Kidney (tissue), 14 donors: Measurements from ENCODE around the gene TLR2. TPM values are rescaled to one million over a fixed set of nuclear protein-coding genes. Genes with fewer than 3 reads are reported as not detected.

Experiments
- DNase-seq, 5 donors: peaks; one replicate each; pipeline ENCODE4 v3.0.0-alpha.2; 2013 to 2020
- FAIRE-seq: peaks from 2 replicates; lab custom pipeline; 2012; peaks lifted over from hg19 to GRCh38; lab: Jason Lieb, UNC
- H3K27ac ChIP-seq, 2 donors: one replicate each; pipeline ENCODE4 v1.7.0; 2013; ENCODE audit warnings: low read depth in 2 of 2, low read length in 2 of 2, inconsistent platforms in 1 of 2
- H3K27me3 ChIP-seq: one replicate; pipeline ENCODE4 v1.7.1; 2013; ENCODE audit warnings: low read length, inconsistent platforms; ENCODE audit not compliant: control insufficient read depth, insufficient read depth
- H3K36me3 ChIP-seq, 3 donors: one replicate each; pipeline versions ENCODE4 v1.7.0 to v1.7.1; 2013; ENCODE audit warnings: low read length in 3 of 3, control low read depth in 1 of 3, inconsistent platforms in 1 of 3; ENCODE audit not compliant: insufficient read depth in 3 of 3, control insufficient read depth in 2 of 3
- H3K4me1 ChIP-seq, 3 donors: one replicate each; pipeline versions ENCODE4 v1.7.0 to v1.7.1; 2013; ENCODE audit warnings: low read length in 3 of 3, inconsistent platforms in 1 of 3, low read depth in 1 of 3; ENCODE audit not compliant: control insufficient read depth in 2 of 3, insufficient read depth in 2 of 3
- H3K4me3 ChIP-seq, 3 donors: one replicate each; pipeline versions ENCODE4 v1.7.0 to v1.8.1; 2013; ENCODE audit warnings: low read length in 3 of 3, control low read depth in 1 of 3, inconsistent platforms in 1 of 3
- H3K9ac ChIP-seq, 3 donors: one replicate each; pipeline versions ENCODE4 v1.7.0 to v1.7.1; 2013; ENCODE audit warnings: low read length in 3 of 3, control low read depth in 1 of 3, inconsistent platforms in 1 of 3
- H3K9me3 ChIP-seq, 3 donors: one replicate each; pipeline versions ENCODE4 v1.7.0 to v1.7.1; 2013; ENCODE audit warnings: low read length in 3 of 3, control low read depth in 1 of 3, inconsistent platforms in 1 of 3; ENCODE audit not compliant: control insufficient read depth in 2 of 3, insufficient read depth in 1 of 3
- CTCF ChIP-seq: IDR thresholded peaks from 3 replicates; pipeline ENCODE4 v1.5.1; 2012; ENCODE audit warnings: mild to moderate bottlenecking, moderate library complexity, borderline replicate concordance; ENCODE audit not compliant: insufficient read depth; ENCODE audit errors: extremely low read depth
- intact Hi-C: fragments of 100-400 bp; cut with DNase I; formaldehyde crosslinking; loops from one replicate; pipeline ENCODE4 v1.11.1; 2022
- polyA plus RNA-seq: library from polyadenylated mRNA; stranded (reverse); fragments of 350-450 nt; fragmentation: Illumina TruSeq; extraction: RNeasy Lipid Tissue Mini Kit (QIAGEN cat#74804); gene quantifications from one replicate; pipeline ENCODE4 v1.2.3, GENCODE V29; 2014; ENCODE audit warnings: low read depth, low replicate concordance; ENCODE audit not compliant: insufficient read depth
- total RNA-seq: library from RNA; stranded (reverse); fragmentation: NEBNext Ultra II Directional; extraction: Animal tissue kit (Norgen Biotek cat#: 25700); gene quantifications from one replicate; pipeline ENCODE4 v1.2.1, GENCODE V29; 2021
- donor health status: control.
- donor health status: control.
- donor health status: control.
- donor health status: control.
- donor health status: control.
- donor health status: DM: yes; HTN: yes; CAD: no.
- donor health status: Normal renal cell carcinoma (clear cell type).

TLR2 gene
- total and polyA plus RNA-seq, 2 donors from 2014 or later = 8.0 to 59.5 TPM

GRCh38 chr4:153735906-153736461, 51.9 kb downstream of the TLR2 start:
- peaks cover 0 to 2% (median 0%) of the 10 kb centered on the region in 3 donors for H3K36me3 ChIP-seq
- no peak for TF ChIP-seq CTCF
- intact Hi-C loops = no loop called here
- H3K9me3 ChIP-seq = peaks cover 0 to 3% (median under 1%) of the 10 kb centered on the region in 3 donors
- H3K27ac ChIP-seq = no peak overlapping the region
- H3K4me3 ChIP-seq = no peak overlapping the region
- H3K4me1 ChIP-seq = no peaks in the 10 kb centered on the region
- FAIRE-seq (no peak), DNase-seq (no peak)
- H3K27me3 ChIP-seq = no peaks in the 10 kb centered on the region
- no peak overlapping the region for H3K9ac ChIP-seq

DNA sequence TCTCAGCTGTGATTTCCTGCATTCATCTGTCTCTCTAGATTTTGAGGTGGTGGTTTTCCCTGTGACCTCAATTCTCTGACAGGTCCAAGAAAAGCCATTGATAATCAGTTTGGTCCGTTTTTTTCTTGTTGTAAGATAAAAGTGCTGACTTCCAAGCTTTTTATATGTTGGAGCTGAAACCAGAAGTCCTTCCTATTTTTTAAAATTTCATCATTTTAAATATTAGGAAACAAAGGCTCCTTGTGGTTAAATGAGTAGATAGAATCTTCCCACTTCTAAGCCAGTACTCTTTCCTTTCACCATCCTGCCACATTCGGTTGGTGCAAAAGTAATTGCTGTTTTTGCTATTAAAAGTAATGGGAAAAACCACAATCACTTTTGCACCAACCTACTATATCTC, 57.5 kb downstream of the TLR2 start:
- FAIRE-seq = no peak
- H3K36me3 ChIP-seq = peaks cover 0 to 2% (median 0%) of the 10 kb centered on the region in 3 donors
- no peaks in the 10 kb centered on the region for H3K27me3 ChIP-seq
- H3K4me3 ChIP-seq = no peak overlapping the region
- no peak overlapping the region for H3K9ac ChIP-seq
- DNase-seq = no peak
- no peaks in the 10 kb centered on the region for H3K4me1 ChIP-seq
- no peak for TF ChIP-seq CTCF
- H3K27ac ChIP-seq = no peak overlapping the region
- peaks cover 0 to 5% (median 2%) of the 10 kb centered on the region in 3 donors for H3K9me3 ChIP-seq
- intact Hi-C loops = no loop called here

DNA sequence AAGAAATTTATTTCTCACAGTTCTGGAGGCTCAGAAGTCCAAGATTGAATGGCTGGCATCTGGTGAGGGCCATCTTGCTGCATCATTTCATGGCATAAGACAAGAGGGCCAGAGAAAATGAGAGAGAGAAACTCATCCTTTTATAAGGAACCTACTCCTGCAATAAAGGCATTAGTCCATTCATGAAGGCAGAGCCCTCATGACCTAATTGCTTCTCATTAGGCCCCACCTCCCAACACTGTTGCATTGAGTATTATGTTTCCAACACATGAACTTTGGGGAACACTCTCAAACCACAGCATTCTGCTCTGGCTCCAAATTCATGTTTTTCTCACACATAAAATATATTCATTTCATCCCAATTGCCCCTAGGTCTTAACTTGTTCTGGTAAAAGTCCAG, 61.6 kb downstream of the TLR2 start:
- intact Hi-C loops = loop anchor here (5.0 kb wide), 1 partner anchor 108 kb away; no protein-coding TSS in a partner anchor
- FAIRE-seq = no peak
- no peak overlapping the region for H3K9ac ChIP-seq
- no peak overlapping the region for H3K27ac ChIP-seq
- H3K27me3 ChIP-seq = no peaks in the 10 kb centered on the region
- peaks cover 0 to 2% (median 0%) of the 10 kb centered on the region in 3 donors for H3K36me3 ChIP-seq
- no peak for TF ChIP-seq CTCF
- H3K4me3 ChIP-seq = no peak overlapping the region
- no peaks in the 10 kb centered on the region for H3K4me1 ChIP-seq
- peaks cover 0 to 5% (median 2%) of the 10 kb centered on the region in 3 donors for H3K9me3 ChIP-seq
- DNase-seq = no peak
